GM18867 (cell line): ENCODE results near the gene CS.
"Not testable (repeated sequence)": the region's sequence is repeated elsewhere in the genome, so short reads cannot be mapped to it uniquely, and the experiment has no call there.

Experiments used
- ATAC-seq: cut with Tn5 transposase; IDR thresholded peaks from one replicate; pipeline ENCODE4 v1.9.1; 2021; ENCODE audit warnings: mild to moderate bottlenecking, moderate library complexity; ENCODE audit not compliant: unreplicated experiment

The CS gene

GRCh38 chr12:56321610-56322009 is 21.5 kb upstream of the CS start:
- ATAC-seq, result not testable (repeated sequence)

GRCh38 chr12:56321027-56321426 is 20.9 kb upstream of the CS start:
- no peak for ATAC-seq

GRCh38 chr12:56317675-56318074 is 17.5 kb upstream of the CS start:
- ATAC-seq, result no peak

- peak; percentile 87 for ATAC-seq
These were observed 15.7 kb upstream of the CS start, which contains the start of gene CNPY2 for GRCh38 chr12:56315622-56316473. Gene CNPY2 (minus strand): TSS chr12:56315988. CDS start chr12:56315217, 771 bp downstream.

- ATAC-seq, result no peak
These were observed 15.1 kb upstream of the CS start for GRCh38 chr12:56315249-56315621.

- no peak for ATAC-seq
These were observed 10.9 kb upstream of the CS start for GRCh38 chr12:56311003-56311402.

- ATAC-seq, result no peak
These were observed 8.6 kb upstream of the CS start for GRCh38 chr12:56308714-56309113.

GRCh38 chr12:56307221-56307965 is 7.3 kb upstream of the CS start:
- no peak for ATAC-seq

GRCh38 chr12:56304872-56305590 is 4.9 kb upstream of the CS start:
- no peak for ATAC-seq

- ATAC-seq, result no peak
These were observed 4.1 kb upstream of the CS start for GRCh38 chr12:56304276-56304675.

- no peak for ATAC-seq
These were observed 724 bp upstream of the CS start for GRCh38 chr12:56300644-56301464.

- ATAC-seq, result no peak
These were observed 750 bp downstream of the CS start for GRCh38 chr12:56299308-56299852.

- no peak for ATAC-seq
These were observed 1.3 kb downstream of the CS start for GRCh38 chr12:56298828-56299227.

GRCh38 chr12:56297400-56297799 is 2.7 kb downstream of the CS start:
- ATAC-seq, result no peak

GRCh38 chr12:56296295-56296694 is 3.8 kb downstream of the CS start:
- no peak for ATAC-seq

- no peak for ATAC-seq
These were observed 6.3 kb downstream of the CS start for GRCh38 chr12:56293795-56294194.

- ATAC-seq, result no peak
These were observed 11.3 kb downstream of the CS start for GRCh38 chr12:56288705-56289387.

- ATAC-seq, result no peak
These were observed 13.9 kb downstream of the CS start for GRCh38 chr12:56286044-56286830.

- ATAC-seq, result not testable (repeated sequence)
These were observed 15.9 kb downstream of the CS start for GRCh38 chr12:56284263-56284662.
